GM21737 (cell line): ENCODE results near the gene TTC31.
"Not testable (repeated sequence)": the region's sequence is repeated elsewhere in the genome, so short reads cannot be mapped to it uniquely, and the experiment has no call there.

Source experiments
- ATAC-seq: cut with Tn5 transposase; IDR thresholded peaks from one replicate; pipeline ENCODE4 v1.9.1; 2021; ENCODE audit warnings: mild to moderate bottlenecking, moderate library complexity; ENCODE audit not compliant: unreplicated experiment

TTC31 gene

DNA sequence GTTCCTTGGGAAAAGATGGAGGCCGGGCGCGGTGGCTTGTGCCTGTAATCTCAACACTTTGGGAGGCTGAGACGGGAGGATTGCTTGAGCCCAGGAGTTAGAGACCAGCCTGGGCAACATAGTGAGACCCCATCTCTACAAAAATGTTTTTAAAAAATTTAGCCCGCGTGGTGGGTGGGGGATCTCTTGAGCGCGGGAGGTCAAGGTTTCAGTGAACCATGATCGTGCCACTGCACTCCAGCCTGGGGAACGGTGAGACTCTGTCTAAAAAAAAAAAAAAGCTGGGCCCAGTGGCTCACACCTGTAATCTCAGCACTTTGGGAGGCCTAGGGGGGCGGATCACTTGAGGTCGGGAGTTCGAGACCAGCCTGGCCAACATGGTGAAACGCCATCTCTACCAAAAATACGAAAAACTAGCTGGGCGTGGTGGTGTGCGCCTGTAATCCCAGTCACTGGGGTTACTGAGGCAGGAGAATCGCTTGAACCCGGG is 839 bp downstream of the TTC31 start:
- ATAC-seq, result not testable (repeated sequence)

DNA sequence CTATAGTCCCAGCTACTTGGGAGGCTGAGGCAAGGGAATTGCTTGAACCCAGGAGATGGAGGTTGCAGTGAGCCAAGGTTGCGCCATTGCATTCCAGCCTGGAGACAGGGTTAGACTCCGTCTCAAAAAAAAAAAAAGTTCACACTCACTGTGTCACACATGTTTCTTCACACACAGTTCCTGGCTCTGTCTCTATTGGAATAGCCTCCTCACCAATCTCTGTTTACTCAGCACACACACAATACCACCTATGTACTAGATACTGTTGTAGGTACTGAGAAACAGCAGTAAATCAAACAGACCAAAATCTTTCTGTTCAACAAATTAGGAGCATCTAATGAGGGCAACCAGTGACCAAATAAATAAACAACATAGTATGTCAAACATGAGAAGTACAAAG is 3.3 kb downstream of the TTC31 start:
- no peak for ATAC-seq

DNA sequence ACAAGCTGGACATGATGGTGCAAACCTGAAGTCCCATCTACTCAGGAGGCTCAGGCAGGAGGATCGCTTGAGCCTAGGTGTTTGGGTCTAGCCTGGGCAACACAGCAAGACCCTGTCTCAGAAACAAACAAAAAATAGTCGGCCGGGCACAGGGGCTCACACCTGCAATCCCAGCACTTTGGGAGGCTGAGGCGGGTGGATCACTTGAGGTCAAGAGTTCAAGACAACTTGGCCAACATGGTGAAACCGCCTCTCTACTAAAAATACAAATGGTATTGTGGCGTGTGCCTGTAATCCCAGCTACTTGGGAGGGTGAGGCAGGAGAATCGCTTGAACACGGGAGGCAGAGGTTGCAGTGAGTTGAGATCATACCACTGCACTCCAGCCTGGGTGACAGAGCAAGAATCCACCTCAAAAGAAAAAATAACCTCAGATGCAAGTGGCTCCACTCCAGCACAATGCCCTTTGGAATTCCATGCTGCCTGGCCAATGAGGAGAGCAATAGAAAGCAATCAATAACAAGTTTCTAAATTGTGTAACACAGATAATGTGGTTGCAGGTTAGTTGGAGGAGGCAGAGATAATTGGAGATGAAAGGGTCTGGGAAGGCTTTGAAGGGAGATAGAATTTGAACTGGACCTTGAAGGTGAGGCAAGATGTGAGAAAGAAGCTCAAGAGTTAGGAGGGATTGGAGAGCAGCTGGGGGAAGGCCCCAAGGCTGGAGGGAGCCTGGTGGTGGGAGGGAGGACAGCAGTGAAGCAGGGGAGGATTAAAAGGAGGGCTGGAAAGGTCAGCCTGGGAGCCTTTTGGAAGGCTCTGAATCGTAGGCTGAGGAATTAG is 6.0 kb downstream of the TTC31 start:
- no peak for ATAC-seq

DNA sequence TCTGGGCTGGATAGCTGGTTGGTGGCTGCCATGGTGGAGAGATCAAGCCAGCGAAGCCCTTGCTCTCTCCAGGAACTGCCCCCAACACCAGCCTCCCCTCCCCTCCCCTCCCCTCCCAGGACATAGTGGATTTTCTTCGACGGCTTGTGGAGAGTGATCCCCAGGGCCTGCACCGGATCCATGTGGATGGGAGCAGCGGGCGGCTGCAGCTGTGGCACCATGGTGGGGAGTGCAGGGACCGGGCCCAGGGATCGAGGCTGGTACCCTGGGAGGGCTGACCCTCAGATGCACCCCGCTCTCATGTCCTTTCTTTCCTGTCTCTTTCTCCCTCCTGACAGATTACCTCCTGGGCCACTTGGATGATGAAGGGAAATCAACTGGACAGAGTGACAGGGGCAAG is 7.0 kb downstream of the TTC31 start:
- no peak for ATAC-seq

DNA sequence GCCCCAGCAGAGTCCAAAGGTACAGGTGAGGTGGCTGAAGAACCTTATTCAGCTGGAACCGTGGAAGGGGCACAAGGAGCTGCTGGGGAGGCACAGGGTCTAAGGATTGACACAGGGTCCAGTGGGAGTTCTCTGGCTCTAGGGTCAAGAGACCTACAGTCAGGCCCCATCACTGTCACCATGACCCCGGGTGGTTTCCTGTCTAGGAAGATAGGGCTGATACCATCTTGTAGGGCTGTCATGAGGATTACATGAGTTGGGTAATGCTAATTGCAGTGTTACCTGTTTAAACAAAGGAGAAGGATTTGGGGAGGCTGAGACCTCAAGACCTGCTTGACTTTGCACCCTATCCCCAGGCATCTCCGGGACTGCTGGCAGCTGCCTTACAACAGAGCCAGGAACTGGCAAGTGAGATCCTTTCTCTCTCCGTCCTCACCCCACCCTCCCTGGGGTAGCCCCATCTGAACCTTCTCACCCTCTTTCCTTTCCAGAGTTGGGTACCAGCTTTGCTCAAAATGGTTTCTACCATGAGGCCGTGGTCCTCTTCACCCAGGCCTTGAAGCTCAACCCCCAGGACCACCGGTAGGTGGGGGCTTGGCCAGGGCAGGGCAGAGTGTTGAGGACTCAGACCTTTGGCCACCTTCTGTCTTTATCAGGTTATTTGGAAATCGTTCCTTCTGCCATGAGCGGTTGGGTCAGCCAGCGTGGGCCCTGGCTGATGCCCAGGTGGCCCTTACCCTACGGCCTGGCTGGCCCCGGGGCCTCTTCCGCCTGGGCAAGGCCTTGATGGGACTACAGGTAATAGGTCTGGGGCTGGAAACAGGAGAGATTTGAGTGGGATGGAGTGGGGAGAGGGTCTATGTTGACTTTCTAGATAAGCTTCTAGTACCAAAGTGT is 9.0 kb downstream of the TTC31 start:
- ATAC-seq, result no peak

DNA sequence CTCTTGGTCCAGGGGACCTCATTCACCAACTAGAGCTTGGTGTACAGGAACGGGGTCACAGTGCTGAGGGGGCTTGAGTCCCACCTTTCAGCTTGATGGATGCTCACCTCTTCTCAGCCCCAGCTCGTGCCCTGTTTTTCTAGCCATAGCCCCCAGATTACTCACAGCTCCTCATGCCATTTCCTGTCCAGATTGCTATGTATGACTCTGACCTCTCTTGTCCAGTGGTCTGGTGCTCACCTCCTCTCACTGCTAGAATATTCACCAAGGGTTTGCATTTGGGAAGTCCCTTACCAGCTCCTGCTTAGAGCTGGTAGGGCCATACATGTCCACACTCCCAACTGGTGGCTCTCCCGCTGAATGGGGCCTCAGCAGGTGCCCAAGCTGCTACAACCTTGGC is 10.7 kb downstream of the TTC31 start:
- ATAC-seq, result no peak

DNA sequence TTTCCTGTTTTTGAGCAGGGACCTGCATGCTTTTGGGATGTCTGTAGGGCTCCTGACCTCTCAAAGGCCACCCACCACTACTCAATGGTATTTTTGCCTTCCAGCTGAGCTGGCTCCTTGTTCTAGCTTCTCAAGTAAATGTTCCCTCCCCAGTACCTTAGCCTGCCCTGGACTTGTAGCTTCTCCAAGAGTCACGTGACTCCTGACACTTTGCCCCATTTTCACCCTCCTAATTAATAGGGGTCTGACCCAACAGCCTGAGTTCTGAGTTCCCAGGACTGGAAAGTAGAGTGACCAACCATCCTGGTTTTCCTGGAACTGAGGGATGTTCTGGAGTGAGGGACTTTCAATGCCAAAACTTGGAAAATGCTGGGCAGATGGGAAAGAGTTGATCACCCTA is 12.6 kb downstream of the TTC31 start:
- no peak for ATAC-seq

DNA sequence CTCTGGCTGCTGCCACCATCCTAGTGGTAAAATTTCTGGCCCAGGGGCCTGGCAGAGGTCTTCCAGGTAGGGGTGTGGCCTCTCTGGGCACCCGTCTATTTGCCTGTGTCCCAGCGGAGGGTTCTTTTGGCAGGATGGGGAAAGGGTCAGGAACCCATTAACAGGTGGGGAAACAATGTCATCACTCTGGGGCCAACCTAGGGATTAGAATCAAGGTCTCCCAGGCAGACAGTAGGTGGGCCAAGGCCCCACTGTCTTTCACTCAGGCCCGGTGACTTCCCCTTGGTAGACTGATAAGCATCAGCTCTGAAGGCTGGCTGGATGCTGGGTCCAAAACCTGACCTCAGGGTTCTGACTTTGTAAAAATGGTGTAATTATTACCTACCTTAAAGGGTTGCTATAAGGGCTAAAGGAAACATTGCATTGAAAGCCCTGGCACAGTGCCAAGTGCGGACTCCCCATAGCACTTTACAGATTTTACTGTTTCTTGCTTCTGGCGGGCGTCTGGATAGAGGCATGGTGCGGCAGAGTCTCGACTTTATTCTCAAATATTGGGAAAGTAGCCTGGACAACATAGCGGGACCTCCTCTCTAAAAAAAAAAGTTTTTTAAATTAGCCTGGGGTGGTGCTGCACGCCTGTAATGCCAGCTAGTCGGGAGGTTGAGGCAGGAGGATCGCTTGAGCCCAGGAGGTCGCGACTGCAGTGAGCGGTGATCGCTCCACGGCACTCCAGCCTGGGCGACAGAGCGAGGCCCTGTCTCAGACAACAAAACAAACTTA is 14.3 kb downstream of the TTC31 start:
- no peak for ATAC-seq

DNA sequence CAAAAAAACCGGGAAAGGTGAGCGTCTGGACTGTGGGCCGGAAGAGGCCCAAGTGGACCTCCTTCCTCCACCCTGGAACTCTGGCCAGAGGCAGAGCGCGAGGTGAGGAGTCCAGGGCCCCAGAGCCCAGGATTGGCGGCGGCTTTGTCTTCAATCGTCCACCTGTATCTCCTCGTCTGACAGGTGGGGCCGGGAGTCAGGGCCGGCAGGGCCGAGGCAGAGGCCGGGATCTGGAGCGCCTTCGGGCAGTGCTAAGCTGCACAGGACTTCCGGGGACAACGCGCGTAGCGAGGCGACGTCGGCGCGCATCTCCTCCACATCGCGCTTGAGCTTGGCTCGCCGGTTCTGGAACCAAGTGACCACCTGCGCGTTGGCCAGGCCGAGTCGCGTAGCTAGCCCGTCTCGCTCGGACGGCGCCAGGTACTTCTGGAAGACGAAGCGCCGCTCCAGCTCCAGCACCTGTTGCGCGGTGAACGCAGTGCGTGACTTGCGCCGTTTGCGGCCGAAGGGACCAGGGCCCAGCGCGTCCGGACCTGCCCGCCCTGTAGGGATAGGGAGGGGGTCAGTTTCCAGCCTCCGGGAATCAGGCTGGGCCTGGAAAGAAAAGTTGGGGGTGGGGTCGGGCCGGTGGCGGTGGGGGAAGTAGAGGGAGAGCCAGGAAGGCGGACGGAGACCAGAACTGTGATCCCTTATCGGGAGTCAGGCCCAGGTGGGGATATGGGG is 15.1 kb downstream of the TTC31 start:
- ATAC-seq, result no peak

DNA sequence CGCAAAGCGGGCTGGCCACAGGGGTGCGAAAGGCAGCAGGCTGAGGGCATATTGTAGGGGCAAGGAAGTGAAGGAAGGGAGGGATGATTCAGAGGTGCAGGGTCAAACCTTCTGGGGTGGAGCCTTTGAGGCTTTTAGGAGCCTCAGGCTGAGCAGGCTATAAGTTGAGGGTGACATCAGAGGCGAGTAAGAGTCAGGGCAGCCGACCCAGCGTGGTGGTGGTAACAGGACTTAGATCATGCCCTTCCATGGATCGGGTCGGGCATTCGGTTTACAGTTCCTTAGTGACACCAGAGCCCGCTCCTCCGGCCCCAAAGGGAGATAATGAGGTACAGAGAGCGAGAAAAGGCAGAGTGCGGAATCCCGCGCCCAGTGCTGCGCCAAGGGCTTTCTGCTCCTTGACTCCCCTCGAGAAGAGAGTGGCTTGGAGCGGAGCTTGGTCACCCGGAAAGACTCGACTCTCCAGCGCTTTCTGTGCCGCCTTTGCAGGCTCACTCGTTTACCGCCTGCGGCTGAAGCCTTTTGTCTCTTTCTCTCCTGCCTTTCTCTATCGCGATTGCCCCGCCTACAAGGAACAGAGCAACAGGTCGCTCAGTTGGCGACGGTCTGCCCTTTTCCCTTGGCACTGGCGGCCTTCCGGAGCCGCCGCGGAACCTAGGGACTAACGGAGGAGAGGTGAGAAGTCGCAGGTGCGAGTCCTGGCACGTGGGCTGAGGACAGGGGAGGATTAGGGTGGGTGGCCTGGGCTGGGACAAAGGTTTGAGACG is 15.8 kb downstream of the TTC31 start:
- ATAC-seq, result no peak

DNA sequence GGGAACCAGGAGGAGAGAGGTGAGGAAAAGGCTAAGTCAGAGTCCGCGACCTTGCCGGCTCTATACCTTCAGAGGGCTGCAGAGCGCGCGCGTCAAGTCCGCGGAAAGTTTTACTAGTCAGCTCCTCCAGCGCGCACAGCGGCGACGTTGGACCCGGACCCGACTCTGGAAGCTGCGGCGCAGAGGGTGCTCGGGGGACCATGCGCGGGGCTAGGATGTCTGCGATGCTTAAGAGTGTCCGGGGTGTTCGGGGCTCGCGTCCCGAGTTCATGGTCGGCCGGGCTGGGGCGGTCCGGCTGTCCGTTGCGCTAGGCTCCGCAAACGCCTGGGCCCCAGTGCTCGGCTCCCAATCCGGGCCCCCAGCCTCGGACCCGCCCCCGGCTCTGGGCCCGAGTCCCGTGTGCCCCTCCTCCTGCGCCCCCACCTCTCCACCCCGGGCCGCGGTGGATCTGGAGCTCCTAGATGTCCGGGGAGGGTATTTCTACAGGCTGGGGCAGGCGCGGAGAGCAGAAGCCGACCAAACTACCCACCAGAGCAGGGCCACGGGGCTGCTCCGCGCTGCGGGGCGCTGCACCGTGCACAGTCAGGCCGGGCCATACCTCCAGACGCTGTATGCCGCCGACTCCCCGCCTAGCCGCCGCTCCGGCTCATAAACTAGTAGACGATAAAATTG is 16.5 kb downstream of the TTC31 start, which contains the start of gene LBX2:
TSS of gene LBX2 (minus strand) at position 337 of the 673 bp plus-strand sequence. CDS start at position 271, 66 bp downstream.
- ATAC-seq, result no peak

DNA sequence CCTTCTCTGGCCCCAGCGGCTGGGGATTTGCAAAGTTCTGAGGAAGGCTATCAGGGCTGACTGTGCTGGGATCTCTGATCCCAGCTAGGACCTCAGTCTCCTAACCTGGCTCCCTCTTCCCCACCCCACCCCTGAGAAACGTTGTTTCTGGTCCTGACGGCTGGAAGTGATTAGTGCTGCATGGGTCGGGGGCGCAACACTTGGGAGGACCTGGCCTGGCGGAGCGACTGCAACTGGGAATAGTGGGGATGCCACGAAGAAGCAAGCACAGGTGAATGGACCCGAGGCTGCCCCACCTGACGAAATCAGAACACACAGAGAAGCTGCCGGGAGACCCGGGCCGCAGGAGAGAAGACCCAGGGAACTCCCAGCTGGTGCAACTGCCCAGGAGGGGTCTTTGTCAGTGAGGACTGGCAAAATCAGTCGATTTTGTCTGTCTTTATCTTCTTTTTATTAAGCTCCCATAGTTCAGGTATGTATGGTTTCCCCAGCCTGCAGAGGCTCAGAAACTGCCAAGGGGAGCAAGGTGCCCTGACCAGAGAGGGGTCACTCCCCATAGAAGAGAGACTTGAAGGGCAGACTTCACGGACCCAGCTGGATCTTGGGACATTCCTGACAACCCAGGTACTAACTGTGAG is 17.2 kb downstream of the TTC31 start:
- ATAC-seq, result no peak

DNA sequence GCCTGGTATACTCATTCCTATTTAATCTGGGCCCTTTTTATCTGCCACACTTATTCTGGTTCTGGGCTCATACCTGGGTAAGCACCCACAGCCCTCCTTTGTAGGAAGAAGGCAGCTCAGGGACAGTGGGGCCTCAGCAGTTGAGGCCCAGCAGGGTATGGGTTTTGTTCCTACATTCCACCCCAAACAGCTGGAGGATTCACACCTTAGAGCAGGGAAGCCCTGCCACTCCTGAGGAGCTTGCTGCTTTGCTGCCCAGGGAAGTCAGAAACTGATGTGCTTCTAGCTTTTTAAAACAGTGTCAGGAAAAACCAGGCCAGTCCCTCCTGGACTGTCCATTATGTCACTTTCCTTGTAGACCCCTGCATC is 17.7 kb downstream of the TTC31 start:
- no peak for ATAC-seq

DNA sequence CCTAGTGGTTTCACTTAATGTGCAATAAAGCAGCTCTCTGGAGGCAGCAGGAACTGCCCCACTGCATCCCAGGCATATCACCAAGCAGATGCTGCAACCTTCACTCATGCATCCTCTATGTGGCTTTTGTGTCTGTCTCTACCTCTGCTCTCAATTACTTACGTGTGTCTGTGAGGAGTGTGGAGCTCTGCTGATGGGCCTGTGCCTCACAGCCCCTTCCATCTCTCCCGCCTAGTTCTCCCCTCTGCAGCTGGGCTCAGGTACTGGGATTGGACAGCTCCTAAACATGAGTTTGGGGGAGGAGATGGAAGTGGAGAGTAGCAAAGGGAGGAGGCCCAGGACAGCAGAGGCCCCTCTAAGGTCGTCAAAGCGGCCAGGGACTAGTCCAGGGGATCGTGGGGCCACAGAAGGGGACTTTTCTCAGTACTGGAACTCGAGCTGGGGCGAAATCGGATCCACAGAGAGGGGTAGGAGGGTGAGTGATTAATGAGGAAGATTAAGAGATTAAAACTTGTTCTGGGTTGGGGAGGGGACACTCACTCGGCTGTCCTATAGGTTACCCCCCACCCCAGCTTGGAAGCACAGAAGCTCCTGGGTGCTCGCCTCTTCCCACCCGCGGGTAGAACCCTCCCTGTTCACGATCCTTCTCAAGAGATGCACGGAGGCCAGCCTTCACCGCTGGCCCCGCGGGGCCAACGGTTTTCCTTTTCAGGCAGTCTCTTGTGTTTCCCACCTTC is 18.6 kb downstream of the TTC31 start:
- ATAC-seq, result no peak

DNA sequence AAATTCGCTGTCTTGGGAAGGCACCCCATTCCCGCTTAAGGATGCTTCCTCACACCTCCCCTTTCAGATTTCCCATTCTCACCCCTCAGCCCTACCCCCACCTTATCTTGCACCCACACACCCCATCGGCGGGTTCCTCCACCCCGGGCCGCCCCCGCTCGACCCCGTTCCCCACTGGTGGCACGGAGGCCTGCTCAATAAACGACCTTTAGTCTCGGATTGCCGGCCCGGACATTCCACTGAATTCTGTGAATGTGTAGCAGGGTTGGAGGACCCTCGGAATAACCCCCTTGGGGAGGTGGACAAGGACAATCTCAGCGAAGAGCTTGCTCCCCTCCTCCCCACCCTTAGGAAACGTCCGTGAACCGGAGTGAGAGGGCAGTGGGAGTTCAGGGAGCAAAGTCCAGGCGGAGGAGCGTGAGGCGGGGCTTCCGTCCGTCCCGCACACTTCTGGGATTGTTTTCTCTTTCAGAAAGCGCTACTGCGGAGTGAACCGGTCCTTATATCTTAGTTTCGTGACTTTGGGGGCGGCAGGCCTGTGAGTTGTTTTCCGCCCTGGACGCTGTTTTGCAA is 19.4 kb downstream of the TTC31 start:
- no peak for ATAC-seq

DNA sequence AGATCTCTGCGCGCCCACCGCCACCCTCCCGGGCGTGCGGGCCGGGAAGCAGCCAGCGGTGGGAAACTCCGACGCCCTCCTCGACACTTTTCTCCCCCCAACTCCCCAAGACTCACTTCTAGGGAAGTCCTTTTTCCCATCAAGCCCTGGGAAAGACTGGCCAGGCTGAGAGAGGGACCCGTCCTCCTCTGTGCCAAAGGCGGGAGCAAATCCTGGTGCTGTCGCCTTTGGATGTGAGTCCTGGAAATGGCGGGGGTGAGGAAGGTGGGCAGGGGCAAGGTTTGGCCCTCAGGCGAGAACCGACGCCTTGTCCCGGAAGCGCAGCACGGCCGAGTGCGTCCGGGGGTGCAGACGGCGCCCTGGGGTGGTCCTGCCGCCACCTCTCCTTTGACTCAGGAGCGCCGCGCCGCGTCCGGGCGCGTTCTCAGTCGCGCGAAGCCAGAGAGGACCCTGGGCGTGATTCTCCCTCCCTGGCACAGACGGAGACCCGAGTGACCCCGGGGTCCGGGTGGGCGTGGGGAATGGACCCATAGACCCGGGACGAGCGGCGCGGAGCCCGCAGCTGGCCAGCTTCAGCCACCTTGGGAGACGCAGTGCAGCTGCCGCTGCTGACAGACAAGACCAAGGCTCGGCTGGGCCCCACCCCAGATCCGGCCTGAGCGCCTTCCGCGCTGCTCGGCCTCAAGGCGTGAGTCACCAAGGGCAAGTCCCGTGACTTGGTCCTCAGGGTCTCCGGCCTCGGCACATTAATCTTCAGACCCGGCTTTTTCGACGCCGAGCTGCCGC is 20.0 kb downstream of the TTC31 start:
- peak; percentile 39 for ATAC-seq
